Activated T-cell treated with anti-CD3 and anti-CD28 coated beads for 4 hours (primary cell): ENCODE results near the gene IGSF10.

Experiments
- DNase-seq: peaks from one replicate; pipeline ENCODE4 v3.0.0-alpha.2; 2020

Gene IGSF10

GRCh38 chr3:151462278-151462780, 1.5 kb upstream of the IGSF10 start:
- DNase-seq = no peak

DNA sequence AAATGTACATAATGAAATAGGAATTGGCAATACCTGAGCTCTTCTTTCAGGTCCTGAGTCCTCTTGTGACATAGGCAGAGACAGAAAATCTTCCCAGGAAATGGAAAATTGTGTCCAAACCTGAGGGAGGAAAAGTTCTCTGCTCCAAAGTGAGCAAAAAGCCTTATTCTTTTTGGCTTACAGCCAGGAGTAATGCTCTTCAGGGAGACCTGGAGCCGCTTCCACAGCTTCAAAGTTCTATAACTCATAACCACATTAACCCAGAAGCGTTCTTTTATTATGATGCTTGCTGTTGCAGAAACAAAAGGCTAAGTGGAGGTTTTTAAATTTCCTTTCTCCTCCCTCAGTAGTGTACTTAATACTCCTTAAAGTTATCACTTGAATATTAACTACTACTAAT, 633 bp downstream of the IGSF10 start:
- DNase-seq = no peak

- no peak for DNase-seq
Measured at GRCh38 chr3:151459358-151459757, 1.5 kb downstream of the IGSF10 start.

DNA sequence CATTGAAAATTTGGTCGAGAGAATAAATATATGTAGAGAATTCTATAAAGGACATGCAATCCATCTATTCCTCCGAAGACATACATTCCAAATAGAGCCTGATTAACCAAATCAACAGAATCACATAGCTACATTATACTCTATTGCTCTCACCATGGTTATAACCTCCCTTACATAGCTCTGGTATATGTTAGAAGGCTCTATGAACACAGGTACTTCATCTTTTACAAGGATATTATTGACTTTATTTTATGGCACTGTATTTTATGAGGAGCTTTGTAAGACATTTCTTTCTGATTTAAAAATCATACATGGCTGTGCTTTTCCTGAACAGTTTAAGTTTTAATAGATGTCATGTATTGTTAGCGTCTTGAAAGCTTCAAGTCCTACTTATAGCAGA, 4.8 kb downstream of the IGSF10 start:
- no peak for DNase-seq

DNA sequence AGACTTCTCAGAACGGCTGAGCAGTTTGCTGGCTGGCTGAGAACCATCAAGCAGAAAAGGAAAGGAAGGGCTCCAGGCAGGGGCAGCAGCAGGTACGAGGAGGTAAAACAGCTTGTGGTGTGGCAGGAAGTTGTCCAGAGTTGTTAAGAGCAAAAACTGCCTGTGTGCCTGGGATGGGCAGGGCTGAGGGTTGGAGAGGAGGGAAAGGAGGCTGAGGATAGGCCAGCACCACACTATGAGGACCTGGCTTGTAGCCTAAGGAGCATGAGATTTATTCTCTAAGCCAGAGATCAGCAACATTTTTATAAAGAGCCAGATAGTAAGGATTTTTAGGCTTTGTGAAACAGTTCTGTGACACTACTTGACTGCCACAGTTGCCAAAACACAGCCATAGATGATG, 8.0 kb downstream of the IGSF10 start:
- no peak for DNase-seq

DNA sequence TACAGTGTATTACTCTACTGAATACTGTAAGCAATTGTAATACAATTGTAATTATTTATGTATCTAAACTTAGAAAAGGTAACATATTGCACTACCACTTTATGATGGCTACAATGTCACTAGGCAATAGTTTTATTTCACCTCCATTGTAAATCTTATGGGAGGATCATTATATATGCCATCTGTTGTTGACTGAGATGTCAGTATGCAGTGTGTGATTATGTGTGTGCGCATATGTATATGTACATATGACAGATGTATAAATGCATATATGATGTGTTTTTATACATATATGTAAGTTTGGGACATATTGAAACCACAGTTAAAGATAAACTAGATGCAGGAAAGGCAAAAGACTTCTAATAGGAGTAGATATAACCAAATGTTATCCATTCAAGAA, 8.5 kb downstream of the IGSF10 start:
- no peak for DNase-seq

DNA sequence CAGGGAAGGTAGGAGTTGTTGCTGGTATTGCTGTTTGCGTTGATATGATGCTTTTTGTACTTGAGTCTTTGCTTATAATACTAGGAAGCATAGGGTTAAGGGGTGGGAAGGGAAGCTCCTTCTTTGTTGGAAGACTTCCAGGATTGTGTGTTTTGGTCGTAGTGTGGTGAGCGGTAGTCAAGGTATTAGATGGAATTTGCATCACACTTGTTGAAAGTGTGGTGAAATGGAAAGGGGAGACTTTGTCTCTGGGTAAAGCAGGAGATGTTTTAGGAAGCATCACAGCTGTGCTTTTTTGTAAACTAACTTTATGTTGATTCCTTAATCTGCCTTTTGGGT, 14.9 kb downstream of the IGSF10 start:
- DNase-seq = no peak

DNA sequence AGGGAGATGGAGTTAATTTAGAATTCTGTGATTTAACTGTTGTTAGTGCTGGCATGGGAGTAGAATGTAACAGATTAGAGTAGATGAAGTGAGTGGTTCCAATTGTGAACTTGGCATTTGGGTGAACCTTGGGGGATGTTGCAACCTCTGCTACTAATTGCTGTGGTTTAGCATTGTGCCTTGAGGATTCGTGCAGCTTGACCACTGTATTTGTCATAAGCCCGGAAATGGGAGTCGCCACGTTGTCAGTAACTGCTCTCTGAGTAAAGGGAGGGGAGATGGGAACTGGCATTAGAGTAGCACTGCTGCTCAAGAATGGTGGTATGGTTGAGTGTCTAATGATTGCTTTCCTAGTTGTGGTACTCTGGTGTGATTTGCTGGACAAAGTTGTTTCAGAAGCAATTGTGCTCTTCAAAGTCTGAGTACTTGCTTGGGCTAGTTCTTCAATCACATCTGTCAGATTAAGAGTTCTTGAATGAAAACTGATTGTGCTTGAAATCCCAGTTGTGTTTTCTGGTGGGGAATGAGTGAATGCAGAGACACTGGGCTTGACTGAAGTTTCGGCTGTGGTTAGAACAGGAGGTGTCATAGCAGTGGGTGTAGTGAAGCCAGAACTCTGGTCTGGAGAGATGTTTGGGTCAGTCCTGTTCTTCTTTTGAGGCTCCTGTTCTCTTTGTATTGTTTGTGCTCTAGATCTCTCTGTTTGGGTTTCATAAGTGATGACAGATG, 15.4 kb downstream of the IGSF10 start:
- no peak for DNase-seq

DNA sequence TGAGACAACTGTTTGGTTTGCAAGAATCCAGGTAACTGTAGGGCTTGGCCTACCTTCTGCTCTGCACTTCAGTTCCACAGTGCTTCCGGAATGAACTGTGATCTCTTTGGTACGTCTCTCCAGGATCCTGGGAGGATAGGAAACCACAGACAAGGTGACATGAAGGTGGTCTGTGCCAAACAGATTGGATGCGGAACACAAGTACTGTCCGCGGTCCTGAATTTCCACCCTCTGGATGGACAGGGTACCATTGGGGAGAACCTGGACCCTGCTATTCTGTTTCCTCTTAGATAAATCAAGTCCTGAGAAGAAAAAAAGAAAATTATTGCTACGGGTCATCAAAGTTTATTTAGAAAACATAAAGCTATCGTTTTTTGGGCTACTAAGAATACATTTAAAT, 17.3 kb downstream of the IGSF10 start:
- no peak for DNase-seq

GRCh38 chr3:151440940-151441339, 19.9 kb downstream of the IGSF10 start:
- DNase-seq = no peak

- no peak for DNase-seq
Measured at GRCh38 chr3:151439652-151440125, 21.2 kb downstream of the IGSF10 start.

DNA sequence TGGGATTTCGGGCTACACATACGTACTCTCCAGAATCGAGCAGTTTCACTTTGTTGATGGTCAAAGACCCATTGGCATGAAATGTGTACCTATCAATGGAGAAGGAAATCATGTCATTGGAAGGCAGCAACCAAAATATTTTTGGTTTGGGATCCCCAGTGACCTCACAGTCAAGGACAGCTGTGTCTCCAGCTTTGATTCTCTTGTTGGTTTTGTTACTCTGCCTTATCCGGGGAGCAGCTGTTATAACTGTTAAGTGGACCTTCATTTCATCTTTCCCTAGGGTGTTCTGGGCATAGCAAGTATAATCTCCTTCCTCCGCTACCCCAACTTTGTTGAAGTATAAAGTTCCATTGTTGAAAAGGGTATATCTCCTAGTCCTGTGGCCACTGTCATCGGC, 23.0 kb downstream of the IGSF10 start:
- no peak for DNase-seq

- DNase-seq = no peak
Measured at GRCh38 chr3:151436675-151437446, 24.0 kb downstream of the IGSF10 start.

- DNase-seq = no peak
Measured at GRCh38 chr3:151434151-151434890, 26.5 kb downstream of the IGSF10 start.

- DNase-seq = no peak
Measured at GRCh38 chr3:151432616-151433372, 28.1 kb downstream of the IGSF10 start.

GRCh38 chr3:151431940-151432339, 28.9 kb downstream of the IGSF10 start:
- no peak for DNase-seq

GRCh38 chr3:151430821-151431484, 29.9 kb downstream of the IGSF10 start:
- no peak for DNase-seq

GRCh38 chr3:151428386-151428785, 32.5 kb downstream of the IGSF10 start:
- no peak for DNase-seq

- no peak for DNase-seq
Measured at GRCh38 chr3:151426341-151426657, 34.6 kb downstream of the IGSF10 start.

- no peak for DNase-seq
Measured at GRCh38 chr3:151425627-151426340, 35.1 kb downstream of the IGSF10 start.

GRCh38 chr3:151423091-151423490, 37.8 kb downstream of the IGSF10 start:
- no peak for DNase-seq

GRCh38 chr3:151421938-151422337, 38.9 kb downstream of the IGSF10 start:
- DNase-seq = no peak
